Heart right ventricle (tissue), 16 donors: Measurements from ENCODE around the gene ACOXL. TPM values are rescaled to one million over a fixed set of nuclear protein-coding genes. Genes with fewer than 3 reads are reported as not detected.
A peak's percentile ranks its signal among the peaks of the same experiment; 100 is the strongest.

ENCODE experiments used
- ATAC-seq, 8 donors: fragments of 200-7000 bp; cut with Tn5 transposase; one replicate each; pipeline ENCODE4 v1.9.1; 2020; ENCODE audit warnings: mild to moderate bottlenecking in 8 of 8, moderate library complexity in 8 of 8, moderate number of reproducible peaks in 1 of 8
- DNase-seq, 2 donors: peaks; one replicate each; pipeline ENCODE4 v3.0.0-alpha.2; 2020
- H3K27ac ChIP-seq, 10 donors: fragments of 200-600 bp; sonication (generic) in 2 of 10; one replicate each; pipeline versions ENCODE4 v1.5.0 to v1.8.0; 2020 to 2022; ENCODE audit warnings: mild to moderate bottlenecking in 3 of 10
- H3K27me3 ChIP-seq, 7 donors: fragments of 200-600 bp; one replicate each; pipeline ENCODE4 v1.8.0; 2021 to 2022; ENCODE audit warnings: mild to moderate bottlenecking in 2 of 7
- H3K36me3 ChIP-seq, 9 donors: fragments of 200-600 bp; sonication (generic) in 1 of 9; one replicate each; pipeline versions ENCODE4 v1.5.0 to v1.8.0; 2020 to 2022; ENCODE audit warnings: mild to moderate bottlenecking in 2 of 9
- H3K4me1 ChIP-seq, 9 donors: fragments of 200-600 bp; sonication (generic) in 1 of 9; one replicate each; pipeline versions ENCODE4 v1.5.0 to v1.8.0; 2020 to 2022; ENCODE audit warnings: mild to moderate bottlenecking in 4 of 9
- H3K4me3 ChIP-seq, 10 donors: fragments of 200-600 bp; sonication (generic) in 2 of 10; one replicate each; pipeline versions ENCODE4 v1.5.0 to v1.8.0; 2020 to 2022; ENCODE audit warnings: mild to moderate bottlenecking in 7 of 10, moderate library complexity in 2 of 10
- H3K9me3 ChIP-seq, 11 donors: fragments of 200-600 bp in 10 of 11; sonication (generic) in 2 of 11; one replicate each; pipeline versions ENCODE4 v1.5.0 to v1.8.0; 2013 to 2022; ENCODE audit warnings: mild to moderate bottlenecking in 2 of 11, control low read depth in 1 of 11, moderate library complexity in 1 of 11
- CTCF ChIP-seq, 9 donors: fragments of 200-600 bp; sonication (generic) in 2 of 9; IDR thresholded peaks; one replicate each; pipeline versions ENCODE4 v1.5.0 to v1.8.0; 2021 to 2022; ENCODE audit warnings: antibody characterized with exemption in 9 of 9, mild to moderate bottlenecking in 5 of 9, moderate library complexity in 1 of 9
- WGBS, 2 donors: extraction: QIAGEN DNeasy Blood & Tissue Kit; methylation state at CpG; one replicate each; pipeline ENCODE4 v1.1.7; 2013; ENCODE audit warnings: inconsistent platforms in 1 of 2; 5-methylcytosine and 5-hydroxymethylcytosine counted together
- intact Hi-C, 10 donors: fragments of 100-400 bp; cut with DNase I; formaldehyde crosslinking; loops; one replicate each; pipeline versions ENCODE4 v1.11.1 to v1.14.2; 2022
- polyA plus RNA-seq, 2 donors: library from polyadenylated mRNA; stranded (reverse); fragments of 200-250 nt; gene quantifications; one replicate each; pipeline ENCODE4 v1.2.3, GENCODE V29; 2013
- total RNA-seq, 10 donors: library from RNA; stranded (reverse); fragmentation: NEBNext Ultra II Directional in 3 of 10; extraction: Animal tissue kit (Norgen Biotek cat#: 25700) in 3 of 10; gene quantifications; one replicate each; pipeline versions ENCODE4 v1.2.1 to v1.2.4, GENCODE V29; 2021 to 2023
- donor health status: Arrhythmogenic right ventricular cardiomyopathy.
- donor health status: ischemic (EF 13 %, LVEDD 7.1; RV severe dilation, severe dysfunction).
- donor health status: healthy with polysubstance abuse.
- donor health status: DM: no; HTN: yes; CAD: no.
- donor health status: DM: no; HTN: no; CAD: no.
- donor health status: ischemic (EF 25% LVEDD 6.9; RV normal size, moderate dysfunction).
- donor health status: ischemic (EF 25% LVEDD 5.7; RV mildly dilated, moderate dysfunction).
- donor health status: healthy.
- donor health status: DM: yes; HTN: yes; CAD: no.
- donor health status: Ischemic cardiomyopathy.
- donor health status: ischemic (EF 35%, LVEDD 5.7; RV mildly dilated, moderate dysfunction).
- donor health status: nonischemic (EF 11% LVEDD 7.7; RV severe dilation, severe dysfunction).
- donor health status: DM: yes; HTN: yes; CAD: no.
- donor health status: PGD.
- donor health status: ischemic (EF 29% LVEDD 5.4; RV normal size, mild dysfunction).
- donor health status: nonischemic (EF 23%, LVEDD 6.1; RV moderate dilation, normal function).

Gene ACOXL
- total and polyA plus RNA-seq, 12 donors, result not detected

DNA sequence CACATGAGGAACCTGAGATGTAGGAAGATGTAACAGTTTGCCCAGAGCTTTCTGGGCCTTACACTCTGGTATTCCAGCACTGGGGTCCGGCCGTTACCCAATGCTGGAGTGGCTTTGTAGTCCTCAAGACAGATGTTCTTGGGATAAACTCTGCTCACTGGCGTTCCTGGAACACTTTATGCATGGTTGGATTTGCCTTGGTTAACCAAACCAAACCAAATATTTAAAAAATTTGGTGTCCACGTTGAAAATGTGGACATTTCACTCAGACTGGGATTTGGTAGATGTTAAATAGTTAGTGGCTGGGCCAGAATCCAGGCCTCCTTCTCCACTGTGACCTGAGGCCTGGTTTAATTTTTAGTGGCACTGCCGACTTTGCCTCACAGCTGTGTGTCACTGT, 81.5 kb downstream of the ACOXL start:
- H3K27ac ChIP-seq, result no peak overlapping the region

GRCh38 chr2:110815938-110816337, 83.6 kb downstream of the ACOXL start:
- Histone ChIP-seq H3K36me3 (no peaks in the 10 kb centered on the region), H3K4me1 (peaks cover 0 to 4% (median 0%) of the 10 kb centered on the region in 9 donors), H3K9me3 (no peaks in the 10 kb centered on the region), H3K27me3 (peaks cover 0 to 5% (median 0%) of the 10 kb centered on the region in 7 donors), H3K4me3 (no peak overlapping the region), H3K27ac (no peak overlapping the region)
- intact Hi-C loops, result loop anchor here in 5 of 10 donors (5.0 to 10.0 kb wide), 4 partner anchors 299 to 851 kb away; no protein-coding TSS in a partner anchor
- DNase-seq, result no peak
- WGBS, 2 donors, result 87 to 96% methylated on average over 1 of the region's 1 CpG
- ATAC-seq, result no peak
- TF ChIP-seq CTCF (IDR thresholded peaks at IDR 0.05), result no peak

More for the DNA sequence above, 81.5 kb downstream of the ACOXL start:
- Histone ChIP-seq H3K4me1 (peaks cover 0 to 4% (median 0%) of the 10 kb centered on the region in 9 donors), H3K4me3 (no peak overlapping the region), H3K27me3 (peaks cover 0 to 3% (median 0%) of the 10 kb centered on the region in 7 donors), H3K9me3 (no peaks in the 10 kb centered on the region), H3K36me3 (no peaks in the 10 kb centered on the region)
- intact Hi-C loops, result loop anchor here in 6 of 10 donors (5.0 to 10.0 kb wide), 4 partner anchors 301 to 853 kb away; no protein-coding TSS in a partner anchor
- no peak for TF ChIP-seq CTCF (IDR thresholded peaks at IDR 0.05)
- ATAC-seq (no peak), DNase-seq (no peak)
- 89 to 90% methylated on average over 5 of the region's 5 CpGs for WGBS, 2 donors

- 73 to 81% methylated on average over 12 of the region's 12 CpGs for WGBS, 2 donors
- Histone ChIP-seq H3K4me1 (peaks cover 0 to 4% (median 0%) of the 10 kb centered on the region in 9 donors), H3K27ac (no peak overlapping the region), H3K9me3 (no peaks in the 10 kb centered on the region), H3K4me3 (no peak overlapping the region), H3K36me3 (no peaks in the 10 kb centered on the region), H3K27me3 (peaks cover 0 to 5% (median 2%) of the 10 kb centered on the region in 7 donors)
- ATAC-seq (peak in 2 of 8 donors; percentile 11 to 44), DNase-seq (no peak)
- intact Hi-C loops, result loop anchor here in 5 of 10 donors (5.0 to 10.0 kb wide), 4 partner anchors 298 to 851 kb away; no protein-coding TSS in a partner anchor
- TF ChIP-seq CTCF (IDR thresholded peaks at IDR 0.05), result no peak
Measured at GRCh38 chr2:110816404-110817365, 84.3 kb downstream of the ACOXL start.

DNA sequence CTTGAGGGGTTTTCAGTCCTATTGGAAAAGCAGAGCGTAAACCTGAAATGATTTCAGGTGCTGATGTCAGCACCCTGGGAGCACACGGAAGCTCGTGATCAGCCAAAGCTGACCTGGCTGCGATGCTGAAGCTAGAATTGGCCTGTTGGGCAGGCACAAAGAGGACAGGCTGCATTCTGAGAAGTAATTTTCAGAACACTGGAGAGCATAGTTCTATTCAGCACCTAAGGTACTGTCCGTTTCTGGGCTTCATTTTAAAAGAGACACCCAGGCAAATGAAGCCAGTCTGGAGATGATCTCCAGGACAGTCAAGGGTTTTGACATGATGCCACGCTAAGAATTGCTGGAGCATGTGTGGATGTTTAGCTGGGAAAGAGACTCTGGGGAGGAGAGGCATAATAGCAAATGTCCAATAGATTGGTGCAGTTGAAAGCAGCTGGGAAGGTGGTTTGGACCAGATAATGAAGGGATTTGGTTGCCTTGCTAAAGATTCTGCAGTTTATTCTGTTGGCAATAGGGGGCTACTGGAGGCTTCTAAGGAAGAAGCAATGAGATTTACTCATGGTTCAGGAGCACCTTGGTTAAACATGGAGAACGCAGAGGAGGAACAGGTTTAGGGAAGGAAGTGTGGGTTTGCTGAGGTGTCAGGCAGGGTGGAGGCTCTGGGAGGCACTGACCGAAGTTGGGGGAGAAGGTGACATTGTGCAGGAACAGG, 86.6 kb downstream of the ACOXL start:
- intact Hi-C loops, result loop anchor here in 5 of 10 donors (5.0 to 10.0 kb wide), 4 partner anchors 296 to 848 kb away; no protein-coding TSS in a partner anchor
- 82 to 86% methylated on average over 8 of the region's 8 CpGs for WGBS, 2 donors
- no peak overlapping the region for H3K4me3 ChIP-seq
- peaks cover 0 to 5% (median 2%) of the 10 kb centered on the region in 7 donors for H3K27me3 ChIP-seq
- ATAC-seq, result no peak
- TF ChIP-seq CTCF (IDR thresholded peaks at IDR 0.05), result no peak
- DNase-seq, result no peak
- no peak overlapping the region for H3K27ac ChIP-seq
- H3K36me3 ChIP-seq, result no peaks in the 10 kb centered on the region
- no peaks in the 10 kb centered on the region for H3K4me1 ChIP-seq
- H3K9me3 ChIP-seq, result peaks cover 0 to 14% (median 8%) of the 10 kb centered on the region in 11 donors
